GM12801 (cell line): ENCODE data around the gene LENG1.

Experiments used
- CTCF ChIP-seq: IDR thresholded peaks from one replicate; pipeline ENCODE4 v1.5.1; 2011; ENCODE audit warnings: control low read depth; ENCODE audit not compliant: insufficient read length; ENCODE audit errors: extremely low read depth

Gene LENG1

GRCh38 chr19:54159352-54160181 lies at the start of gene LENG1:
Gene LENG1 (minus strand): TSS chr19:54159721. CDS start chr19:54159695, 26 bp downstream.
- TF ChIP-seq CTCF, result no peak

- TF ChIP-seq CTCF, result no peak
Observed at GRCh38 chr19:54208784-54209057, 49.2 kb upstream of the LENG1 start.

- TF ChIP-seq CTCF, result no peak
Observed at GRCh38 chr19:54207983-54208783, 48.7 kb upstream of the LENG1 start.

- TF ChIP-seq CTCF, result no peak
Observed at GRCh38 chr19:54207676-54207982, 48.1 kb upstream of the LENG1 start.

- TF ChIP-seq CTCF, result no peak
Observed at GRCh38 chr19:54206831-54207177, 47.3 kb upstream of the LENG1 start.

GRCh38 chr19:54206030-54206830 lies 46.7 kb upstream of the LENG1 start:
- TF ChIP-seq CTCF, result no peak

- no peak for TF ChIP-seq CTCF
Observed at GRCh38 chr19:54204767-54205468, 45.4 kb upstream of the LENG1 start.
